GM23338 (cell line): ENCODE results near the gene VEPH1. TPM values are rescaled to one million over a fixed set of nuclear protein-coding genes. Genes with fewer than 3 reads are reported as not detected.
A peak's percentile ranks its signal among the peaks of the same experiment; 100 is the strongest.

Experiments used
- ATAC-seq: fragments of 200-7000 bp; cut with Tn5 transposase; 3 replicates; pipeline ENCODE4 v1.9.1; 2020
- DNase-seq: peaks from one replicate; pipeline ENCODE4 v3.0.0-alpha.2; 2015; ENCODE audit warnings: low spot score
- H2AFZ ChIP-seq: fragments of 200-600 bp; sonication (generic); 2 replicates; pipeline ENCODE4 v1.8.0; 2016; ENCODE audit warnings: antibody characterized with exemption, mild to moderate bottlenecking, moderate library complexity
- H3F3A ChIP-seq: fragments of 200-600 bp; sonication (generic); replicated peaks from 2 replicates; pipeline ENCODE4 v1.8.0; 2017; ENCODE audit warnings: antibody characterized with exemption, mixed run types, low read depth
- H3K27ac ChIP-seq: fragments of 200-600 bp; sonication (generic); 2 replicates; pipeline ENCODE4 v1.6.1; 2016; ENCODE audit warnings: low read depth
- H3K27me3 ChIP-seq: fragments of 200-600 bp; sonication (generic); 2 replicates; pipeline ENCODE4 v1.8.0; 2016; ENCODE audit warnings: mild to moderate bottlenecking, mixed run types, moderate library complexity; ENCODE audit not compliant: insufficient read depth
- H3K36me3 ChIP-seq: fragments of 200-600 bp; sonication (generic); 2 replicates; pipeline ENCODE4 v1.8.0; 2016; ENCODE audit warnings: mild to moderate bottlenecking; ENCODE audit not compliant: insufficient read depth
- H3K4me1 ChIP-seq: fragments of 200-600 bp; sonication (generic); 2 replicates; pipeline ENCODE4 v1.8.0; 2016; ENCODE audit warnings: mild to moderate bottlenecking, moderate library complexity; ENCODE audit not compliant: insufficient read depth
- H3K4me2 ChIP-seq: fragments of 200-600 bp; sonication (generic); 2 replicates; pipeline ENCODE4 v1.7.1; 2017; ENCODE audit warnings: mixed run types
- H3K4me3 ChIP-seq: fragments of 200-600 bp; sonication (generic); 2 replicates; pipeline ENCODE4 v1.6.1; 2016; ENCODE audit warnings: mixed run types
- H3K79me2 ChIP-seq: fragments of 200-600 bp; sonication (generic); replicated peaks from 2 replicates; pipeline ENCODE4 v1.8.0; 2017; ENCODE audit warnings: mild to moderate bottlenecking; ENCODE audit not compliant: insufficient read depth
- H3K9me2 ChIP-seq: fragments of 200-600 bp; sonication (generic); 2 replicates; pipeline ENCODE4 v1.8.0; 2017; ENCODE audit not compliant: insufficient read depth
- H4K20me1 ChIP-seq: fragments of 200-600 bp; sonication (generic); replicated peaks from 2 replicates; pipeline ENCODE4 v1.8.0; 2017; ENCODE audit warnings: mild to moderate bottlenecking; ENCODE audit not compliant: insufficient read depth
- H3K27ac Mint-ChIP-seq: 2 replicates; pipeline ENCODE4 v1.8.0; 2020; ENCODE audit warnings: inconsistent platforms, mild to moderate bottlenecking, moderate library complexity, mixed read lengths
- H3K27me3 Mint-ChIP-seq: 3 replicates; pipeline ENCODE4 v1.8.0; 2022; ENCODE audit warnings: low read depth, mild to moderate bottlenecking, moderate library complexity, mixed read lengths, inconsistent platforms; ENCODE audit not compliant: insufficient read depth, poor library complexity
- H3K36me3 Mint-ChIP-seq: 3 replicates; pipeline ENCODE4 v1.8.0; 2021; ENCODE audit warnings: low read depth, mild to moderate bottlenecking, inconsistent platforms, moderate library complexity, mixed read lengths
- H3K4me1 Mint-ChIP-seq: 3 replicates; pipeline ENCODE4 v1.8.0; 2020; ENCODE audit warnings: mild to moderate bottlenecking, inconsistent platforms, mixed read lengths
- H3K4me3 Mint-ChIP-seq: 3 replicates; pipeline ENCODE4 v1.8.0; 2021; ENCODE audit warnings: moderate library complexity, mild to moderate bottlenecking, inconsistent platforms, mixed read lengths
- H3K9me3 Mint-ChIP-seq: 3 replicates; pipeline ENCODE4 v1.8.0; 2020; ENCODE audit warnings: moderate library complexity, mild to moderate bottlenecking, inconsistent platforms, mixed read lengths
- CREB1 ChIP-seq: fragments of 250-450 bp; sonication (Bioruptor Pico); IDR thresholded peaks from 2 replicates; pipeline ENCODE4 v1.5.0; 2020; ENCODE audit warnings: low read depth, mild to moderate bottlenecking, moderate library complexity
- CTCF ChIP-seq, 2 experiments: fragments of 200-600 bp in 1 of 2; sonication (generic) in 1 of 2; conservative IDR thresholded peaks; 2 replicates each; pipeline versions ENCODE4 v1.5.1 to v1.6.1; 2016 to 2017; ENCODE audit warnings: antibody characterized with exemption in 2 of 2, low read depth in 2 of 2, mild to moderate bottlenecking in 2 of 2, moderate library complexity in 1 of 2
- ETS1 ChIP-seq: IDR thresholded peaks from 2 replicates; pipeline ENCODE4 v1.6.1; 2016; ENCODE audit warnings: antibody characterized with exemption
- EZH2 ChIP-seq: fragments of 200-600 bp; sonication (generic); IDR thresholded peaks from one replicate; pipeline ENCODE4 v1.8.0; 2017; ENCODE audit warnings: antibody characterized with exemption, mild to moderate bottlenecking, low read depth; ENCODE audit not compliant: unreplicated experiment
- JUNB ChIP-seq: IDR thresholded peaks from one replicate; pipeline ENCODE4 v1.6.1; 2016; ENCODE audit warnings: antibody characterized with exemption; ENCODE audit not compliant: unreplicated experiment
- REST ChIP-seq: IDR thresholded peaks from one replicate; pipeline ENCODE4 v1.6.1; 2018; ENCODE audit warnings: antibody characterized with exemption; ENCODE audit not compliant: unreplicated experiment
- STAT1 ChIP-seq: IDR thresholded peaks from one replicate; pipeline ENCODE4 v1.6.1; 2016; ENCODE audit warnings: antibody characterized with exemption; ENCODE audit not compliant: unreplicated experiment
- polyA plus RNA-seq: library from polyadenylated mRNA; unstranded; fragments of >200 nt; fragmentation: Nextera tagmentation; extraction: Ambion mirVana; gene quantifications from 2 replicates; pipeline ENCODE4 v1.2.1, GENCODE V29; 2016
- total RNA-seq: library from RNA; depleted of rRNA; stranded (reverse); fragments of >200 nt; shearing (Covaris generic); gene quantifications from 2 replicates; pipeline ENCODE4 v1.2.3, GENCODE V29; 2014

Gene VEPH1
- total and polyA plus RNA-seq, 2 experiments from 2014 or later: 15.4 to 33.8 TPM

- H3K4me1 ChIP-seq: peaks cover 8% of the 10 kb centered on the region
- no peaks in the 10 kb centered on the region for H4K20me1 ChIP-seq
- no peaks in the 10 kb centered on the region for H3K27me3 ChIP-seq
- H3K4me3 ChIP-seq: no peak overlapping the region
- Mint-ChIP-seq H3K27ac (no peak overlapping the region), H3K4me3 (no peak overlapping the region), H3K36me3 (peaks cover 3% of the 10 kb centered on the region; the same call in 2 of the 3 replicates), H3K27me3 (peaks cover 4% of the 10 kb centered on the region), H3K4me1 (peaks cover 55% of the 10 kb centered on the region), H3K9me3 (no peaks in the 10 kb centered on the region)
- H3K79me2 ChIP-seq: no peaks in the 10 kb centered on the region; the same call in 1 of the 2 replicates
- no peak for TF ChIP-seq ETS1
- peak; percentile 61 to 74 for TF ChIP-seq CTCF (conservative IDR thresholded peaks at IDR 0.05; ENCODE audit: low read depth in 2 of 2)
- H3K36me3 ChIP-seq: no peaks in the 10 kb centered on the region
- no peak overlapping the region for H2AFZ ChIP-seq
- DNase-seq (peak; percentile 69), ATAC-seq (no peak)
- H3K4me2 ChIP-seq: no peak overlapping the region
- H3K27ac ChIP-seq: no peak overlapping the region
- no peaks in the 10 kb centered on the region for H3F3A ChIP-seq
- no peaks in the 10 kb centered on the region for H3K9me2 ChIP-seq
Measured at GRCh38 chr3:157493627-157494550, 9.3 kb downstream of the VEPH1 start.

GRCh38 chr3:157491136-157491535, 12.1 kb downstream of the VEPH1 start:
- H3K36me3 ChIP-seq: no peaks in the 10 kb centered on the region
- no peak overlapping the region for H3K27ac Mint-ChIP-seq
- TF ChIP-seq STAT1 (no peak), CREB1 (no peak), JUNB (no peak), REST (no peak), EZH2 (no peak)

More at GRCh38 chr3:157491136-157491535, 12.1 kb downstream of the VEPH1 start:
- Histone ChIP-seq H4K20me1 (no peaks in the 10 kb centered on the region), H3K4me3 (no peak overlapping the region), H3K27me3 (no peaks in the 10 kb centered on the region), H3K4me1 (no peaks in the 10 kb centered on the region), H2AFZ (no peak overlapping the region), H3K9me2 (no peaks in the 10 kb centered on the region), H3K4me2 (no peak overlapping the region), H3K27ac (no peak overlapping the region), H3F3A (no peaks in the 10 kb centered on the region), H3K79me2 (no peaks in the 10 kb centered on the region)
- peaks cover 30% of the 10 kb centered on the region for H3K4me1 Mint-ChIP-seq
- no peak overlapping the region for H3K4me3 Mint-ChIP-seq
- no peak for DNase-seq
- peaks cover 3% of the 10 kb centered on the region; the same call in 2 of the 3 replicates for H3K36me3 Mint-ChIP-seq
- no peaks in the 10 kb centered on the region for H3K9me3 Mint-ChIP-seq
- peaks cover 4% of the 10 kb centered on the region for H3K27me3 Mint-ChIP-seq
- ATAC-seq: no peak
